BE2C (cell line): ENCODE data around the gene CNMD.

Experiments used
- DNase-seq: peaks from one replicate; pipeline ENCODE4 v3.0.0-alpha.2; 2020
- H3K27me3 ChIP-seq: fragments of 250-450 bp; sonication (Bioruptor Pico); 2 replicates; pipeline ENCODE4 v1.5.1; 2020; ENCODE audit warnings: mild to moderate bottlenecking
- H3K36me3 ChIP-seq: fragments of 250-450 bp; sonication (Bioruptor Pico); 2 replicates; pipeline ENCODE4 v1.5.1; 2020; ENCODE audit warnings: mild to moderate bottlenecking
- H3K4me1 ChIP-seq: fragments of 250-450 bp; sonication (Bioruptor Pico); 2 replicates; pipeline ENCODE4 v1.5.1; 2020
- H3K4me3 ChIP-seq: 2 replicates; pipeline ENCODE4 v1.5.1; 2011; ENCODE audit warnings: low read depth, low read length
- H3K9me3 ChIP-seq: fragments of 250-450 bp; sonication (Bioruptor Pico); 2 replicates; pipeline ENCODE4 v1.5.1; 2020
- TF ChIP-seq, protein P1 (sequence below): IDR thresholded peaks from 2 replicates; pipeline ENCODE4 v1.5.1; 2012; ENCODE audit warnings: mild to moderate bottlenecking, low read depth, low read length

CNMD gene

DNA sequence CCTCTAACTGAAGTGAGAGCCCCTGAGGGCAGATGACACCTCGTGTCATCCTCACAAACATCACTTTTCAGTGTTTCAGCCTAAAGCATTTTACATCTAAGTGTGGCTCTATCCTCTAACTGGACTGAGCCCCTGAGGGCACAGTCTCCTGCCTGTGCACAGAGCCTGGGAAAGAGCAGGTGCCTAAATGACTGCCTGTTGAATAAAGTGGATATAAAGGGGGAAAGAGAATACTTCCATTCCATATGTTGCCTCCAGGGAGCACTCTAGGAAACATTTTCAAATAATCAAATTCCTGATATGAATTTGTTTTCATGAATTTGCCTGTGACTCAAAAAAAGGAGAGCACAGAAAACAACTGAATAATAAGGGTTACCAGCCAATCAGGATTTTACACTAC is 32.2 kb downstream of the CNMD start:
- no peak for DNase-seq
- TF ChIP-seq, protein P1, sequence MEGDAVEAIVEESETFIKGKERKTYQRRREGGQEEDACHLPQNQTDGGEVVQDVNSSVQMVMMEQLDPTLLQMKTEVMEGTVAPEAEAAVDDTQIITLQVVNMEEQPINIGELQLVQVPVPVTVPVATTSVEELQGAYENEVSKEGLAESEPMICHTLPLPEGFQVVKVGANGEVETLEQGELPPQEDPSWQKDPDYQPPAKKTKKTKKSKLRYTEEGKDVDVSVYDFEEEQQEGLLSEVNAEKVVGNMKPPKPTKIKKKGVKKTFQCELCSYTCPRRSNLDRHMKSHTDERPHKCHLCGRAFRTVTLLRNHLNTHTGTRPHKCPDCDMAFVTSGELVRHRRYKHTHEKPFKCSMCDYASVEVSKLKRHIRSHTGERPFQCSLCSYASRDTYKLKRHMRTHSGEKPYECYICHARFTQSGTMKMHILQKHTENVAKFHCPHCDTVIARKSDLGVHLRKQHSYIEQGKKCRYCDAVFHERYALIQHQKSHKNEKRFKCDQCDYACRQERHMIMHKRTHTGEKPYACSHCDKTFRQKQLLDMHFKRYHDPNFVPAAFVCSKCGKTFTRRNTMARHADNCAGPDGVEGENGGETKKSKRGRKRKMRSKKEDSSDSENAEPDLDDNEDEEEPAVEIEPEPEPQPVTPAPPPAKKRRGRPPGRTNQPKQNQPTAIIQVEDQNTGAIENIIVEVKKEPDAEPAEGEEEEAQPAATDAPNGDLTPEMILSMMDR = 0 out of 2 replicates have a peak, but pooled peaks have one; percentile 1
- H3K4me1 ChIP-seq = no peaks in the 10 kb centered on the region
- peaks cover 3% of the 10 kb centered on the region; the same call in 1 of the 2 replicates for H3K27me3 ChIP-seq
- no peaks in the 10 kb centered on the region for H3K36me3 ChIP-seq
- no peak overlapping the region for H3K4me3 ChIP-seq
- no peaks in the 10 kb centered on the region for H3K9me3 ChIP-seq

DNA sequence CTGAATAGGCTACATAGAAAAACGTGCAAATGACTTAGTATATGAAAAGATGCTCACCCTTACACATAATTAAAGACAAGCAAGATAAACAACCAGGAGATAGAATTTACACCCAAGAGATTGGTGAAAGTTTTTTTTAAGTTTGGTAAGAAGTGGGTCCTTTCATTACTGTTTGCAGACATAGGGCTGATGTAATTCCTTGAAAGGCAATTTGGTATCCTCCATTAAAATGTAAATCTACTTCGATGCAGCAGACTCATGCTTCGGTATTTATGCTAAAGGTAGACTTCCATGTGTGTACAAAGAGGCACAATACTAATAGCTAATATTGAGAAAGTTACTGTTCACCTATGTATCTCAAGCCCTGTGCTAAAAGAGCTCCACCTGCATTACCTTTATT is 33.5 kb downstream of the CNMD start:
- Histone ChIP-seq H3K4me1 (no peaks in the 10 kb centered on the region), H3K27me3 (peaks cover 3% of the 10 kb centered on the region; the same call in 1 of the 2 replicates), H3K4me3 (no peak overlapping the region), H3K9me3 (no peaks in the 10 kb centered on the region), H3K36me3 (no peaks in the 10 kb centered on the region)
- no peak for DNase-seq
- TF ChIP-seq, protein P1 = no peak

DNA sequence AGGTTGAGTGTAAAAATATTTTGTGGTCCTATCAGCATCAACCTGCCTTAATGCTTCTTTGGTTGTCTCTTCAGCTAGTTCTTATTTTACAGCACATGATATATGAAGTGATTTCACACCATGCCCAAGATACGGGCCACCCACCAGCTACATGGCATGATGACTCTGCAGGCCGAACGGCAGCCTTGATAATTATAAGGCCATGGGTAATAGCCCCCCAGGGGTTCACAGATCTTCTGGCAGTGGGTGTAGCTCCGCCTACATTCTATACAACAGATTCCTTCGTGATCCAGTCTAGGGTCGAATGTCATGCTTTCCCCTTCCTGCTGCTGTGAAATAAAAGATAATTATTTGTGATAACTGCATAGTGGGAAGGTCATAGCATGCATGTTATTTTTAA is 36.1 kb downstream of the CNMD start:
- TF ChIP-seq, protein P1 = no peak
- no peaks in the 10 kb centered on the region for H3K27me3 ChIP-seq
- DNase-seq = no peak

DNA sequence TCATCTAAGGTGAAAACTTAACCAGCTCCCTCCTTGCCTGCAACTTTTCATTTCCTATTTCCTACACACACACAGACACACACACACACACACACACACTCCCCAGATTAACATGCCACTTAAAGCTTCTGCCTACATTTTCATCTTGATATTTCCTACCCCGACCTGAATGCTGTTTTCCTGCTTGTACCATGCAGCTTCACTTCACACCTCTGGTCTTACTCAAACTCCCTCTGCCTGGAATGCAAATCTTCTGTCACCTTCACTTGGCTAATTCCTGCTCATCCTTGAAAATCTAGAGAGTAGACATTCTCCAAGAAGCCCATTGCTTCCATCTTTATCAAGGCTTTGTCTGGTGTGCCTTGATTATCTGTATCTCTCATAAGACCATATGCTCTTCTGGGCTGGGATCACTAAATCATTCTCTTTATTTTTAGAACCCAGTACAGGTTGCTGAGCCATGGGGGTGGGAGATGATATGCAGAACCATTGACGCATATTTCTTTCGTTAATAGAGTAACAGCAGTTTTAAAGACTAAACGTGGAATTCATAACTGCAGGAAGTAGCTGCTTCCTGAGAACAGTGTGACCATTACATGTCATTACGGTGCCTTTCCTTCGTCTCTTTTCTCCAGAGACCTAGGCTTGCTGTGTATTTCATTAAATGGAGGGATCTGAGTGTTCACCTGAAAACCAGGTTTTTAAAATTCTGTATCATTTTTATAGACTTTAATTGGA is 37.7 kb downstream of the CNMD start:
- DNase-seq = no peak
- H3K27me3 ChIP-seq = no peaks in the 10 kb centered on the region
- H3K9me3 ChIP-seq = no peaks in the 10 kb centered on the region
- H3K36me3 ChIP-seq = no peaks in the 10 kb centered on the region
- no peak overlapping the region for H3K4me3 ChIP-seq
- H3K4me1 ChIP-seq = no peaks in the 10 kb centered on the region
- TF ChIP-seq, protein P1 = no peak

More for the DNA sequence above, 36.1 kb downstream of the CNMD start:
- no peaks in the 10 kb centered on the region for H3K36me3 ChIP-seq
- H3K4me1 ChIP-seq = no peaks in the 10 kb centered on the region
- H3K9me3 ChIP-seq = no peaks in the 10 kb centered on the region
- no peak overlapping the region for H3K4me3 ChIP-seq

DNA sequence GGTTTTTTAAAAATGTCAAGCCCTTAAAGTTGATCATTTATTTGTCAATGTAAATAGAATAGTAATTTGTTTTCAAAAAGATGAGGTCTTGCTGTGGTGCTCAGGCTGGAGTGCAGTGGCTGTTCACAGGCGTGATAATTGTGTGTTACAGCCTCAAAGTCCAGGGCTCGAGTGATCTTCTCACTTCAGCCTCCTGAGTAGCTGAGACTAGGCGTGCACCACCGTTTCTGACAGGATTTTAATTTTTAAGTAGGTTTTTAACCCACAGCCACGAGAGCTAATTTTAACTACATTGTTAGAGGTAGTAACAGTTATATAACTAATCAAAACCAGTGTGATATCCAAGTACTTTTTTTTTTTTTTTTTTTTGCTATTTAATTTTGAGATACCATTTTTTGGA is 43.1 kb downstream of the CNMD start:
- Histone ChIP-seq H3K4me3 (no peak overlapping the region), H3K36me3 (no peaks in the 10 kb centered on the region; the same call in 1 of the 2 replicates), H3K27me3 (no peaks in the 10 kb centered on the region), H3K4me1 (no peaks in the 10 kb centered on the region), H3K9me3 (no peaks in the 10 kb centered on the region)
- DNase-seq = no peak
- TF ChIP-seq, protein P1 = no peak

DNA sequence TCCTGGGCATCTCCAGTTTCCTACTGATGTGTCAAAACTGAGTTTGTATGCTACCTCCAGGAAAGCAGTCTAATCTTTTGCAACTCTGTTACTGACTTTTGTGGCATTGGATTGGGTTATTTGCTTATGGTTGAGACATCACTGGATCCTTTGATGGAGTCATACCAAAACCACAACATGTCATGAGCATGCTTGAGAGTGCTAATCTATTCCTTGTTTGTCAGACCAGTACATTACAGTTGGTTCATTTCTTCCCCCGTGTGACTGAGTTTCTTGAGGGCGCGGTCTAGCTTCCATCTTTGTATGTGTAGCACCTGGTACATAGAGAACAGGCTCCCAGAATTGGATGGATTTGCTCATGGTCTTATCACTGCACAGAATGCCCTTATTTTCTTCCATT is 43.8 kb downstream of the CNMD start:
- Histone ChIP-seq H3K4me1 (no peaks in the 10 kb centered on the region), H3K4me3 (no peak overlapping the region), H3K36me3 (no peaks in the 10 kb centered on the region; the same call in 1 of the 2 replicates), H3K9me3 (no peaks in the 10 kb centered on the region), H3K27me3 (no peaks in the 10 kb centered on the region)
- TF ChIP-seq, protein P1 = no peak
- DNase-seq = no peak
